Measurements from ENCODE around the gene HRAS. TPM values are rescaled to one million over a fixed set of nuclear protein-coding genes. Genes with fewer than 3 reads are reported as not detected.

HRAS gene
- total RNA-seq, 1 donor from 2014 or later: 43.9 TPM

DNA sequence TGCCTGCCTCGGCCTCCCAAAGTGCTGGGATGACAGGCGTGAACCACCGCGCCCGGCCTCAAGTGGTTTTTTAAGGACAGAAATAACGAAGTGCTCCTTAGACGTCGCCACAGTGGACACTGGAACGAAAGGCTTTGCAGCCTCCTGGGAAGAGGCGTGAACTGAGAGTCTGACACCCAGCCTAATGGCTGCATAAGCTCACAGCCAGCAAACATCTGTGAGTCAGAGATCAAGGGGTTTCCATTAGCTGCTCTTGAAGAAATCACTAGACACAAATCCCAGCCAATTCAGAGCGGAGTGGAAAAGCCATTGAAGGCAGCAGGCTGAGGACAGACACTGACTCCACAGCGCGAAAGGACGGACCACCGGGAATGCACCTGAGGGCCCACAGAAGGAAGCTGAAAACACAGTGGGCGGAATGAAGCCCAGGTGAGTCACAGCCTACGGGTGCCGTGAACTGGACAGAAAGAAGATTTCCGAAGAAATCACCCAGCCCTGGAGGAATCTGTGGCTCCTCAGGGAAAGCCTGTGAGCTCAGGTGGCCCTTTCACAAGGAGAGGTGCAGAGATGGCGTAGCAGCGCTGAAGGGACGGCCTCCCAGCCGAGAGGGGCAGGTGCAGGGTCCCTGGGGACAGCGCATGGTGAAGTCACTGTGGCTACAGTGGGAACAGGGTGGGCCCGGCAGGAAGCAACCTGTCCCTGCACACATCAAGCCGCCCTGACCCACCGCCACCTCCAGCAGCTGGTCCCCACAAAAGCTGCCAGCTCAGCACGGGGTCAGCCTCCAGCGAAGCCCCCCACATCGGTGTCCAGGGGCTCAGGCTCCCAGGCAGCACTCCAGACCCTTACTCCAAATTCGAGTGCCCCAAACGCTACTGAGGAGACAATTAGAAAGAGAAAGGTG lies 13.6 kb upstream of the HRAS start:
- Mint-ChIP-seq H3K36me3 (ENCODE audit: low read depth) (peaks cover 5% of the 10 kb centered on the region), H3K4me1 (no peaks in the 10 kb centered on the region), H3K9me3 (no peaks in the 10 kb centered on the region), H3K4me3 (no peak overlapping the region), H3K27me3 (no peaks in the 10 kb centered on the region), H3K27ac (no peak overlapping the region)
- ChIA-PET POLR2A (no interaction called here), CTCF (interaction anchor here (0.6 kb wide), 1 partner anchor 175 kb away, joined by 3 read pairs; no protein-coding TSS in a partner anchor)
- TF ChIP-seq, protein P1, sequence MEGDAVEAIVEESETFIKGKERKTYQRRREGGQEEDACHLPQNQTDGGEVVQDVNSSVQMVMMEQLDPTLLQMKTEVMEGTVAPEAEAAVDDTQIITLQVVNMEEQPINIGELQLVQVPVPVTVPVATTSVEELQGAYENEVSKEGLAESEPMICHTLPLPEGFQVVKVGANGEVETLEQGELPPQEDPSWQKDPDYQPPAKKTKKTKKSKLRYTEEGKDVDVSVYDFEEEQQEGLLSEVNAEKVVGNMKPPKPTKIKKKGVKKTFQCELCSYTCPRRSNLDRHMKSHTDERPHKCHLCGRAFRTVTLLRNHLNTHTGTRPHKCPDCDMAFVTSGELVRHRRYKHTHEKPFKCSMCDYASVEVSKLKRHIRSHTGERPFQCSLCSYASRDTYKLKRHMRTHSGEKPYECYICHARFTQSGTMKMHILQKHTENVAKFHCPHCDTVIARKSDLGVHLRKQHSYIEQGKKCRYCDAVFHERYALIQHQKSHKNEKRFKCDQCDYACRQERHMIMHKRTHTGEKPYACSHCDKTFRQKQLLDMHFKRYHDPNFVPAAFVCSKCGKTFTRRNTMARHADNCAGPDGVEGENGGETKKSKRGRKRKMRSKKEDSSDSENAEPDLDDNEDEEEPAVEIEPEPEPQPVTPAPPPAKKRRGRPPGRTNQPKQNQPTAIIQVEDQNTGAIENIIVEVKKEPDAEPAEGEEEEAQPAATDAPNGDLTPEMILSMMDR (IDR thresholded peaks at IDR 0.05): no peak
- peak; percentile 34 for ATAC-seq (ENCODE audit: low read depth)
- DNase-seq: no peak
- intact Hi-C loops (cut with micrococcal nuclease): no loop called here

DNA sequence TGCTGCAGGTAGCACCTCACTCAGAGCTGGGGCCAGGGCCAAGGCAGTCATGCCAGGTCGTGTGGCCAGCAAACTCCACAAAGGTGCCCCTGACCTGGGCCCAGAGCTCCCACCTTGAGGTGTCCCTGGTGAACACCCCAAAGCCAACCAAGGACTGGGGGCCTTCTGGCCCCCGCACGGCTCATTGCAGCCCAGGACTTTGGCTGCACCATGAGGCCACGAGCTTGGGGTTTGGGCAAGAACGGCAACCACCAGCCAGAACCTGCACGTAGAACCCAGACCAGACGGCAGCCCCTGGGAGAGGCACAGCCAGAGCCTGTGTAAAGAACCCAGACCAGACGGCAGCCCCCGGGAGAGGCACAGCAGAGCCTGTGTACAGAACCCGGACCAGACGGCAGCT lies 9.8 kb upstream of the HRAS start:
- DNase-seq (no peak), ATAC-seq (ENCODE audit: low read depth) (no peak)
- TF ChIP-seq, protein P1 (IDR thresholded peaks at IDR 0.05): no peak
- ChIA-PET CTCF (interaction anchor here (0.9 kb wide), 1 partner anchor 10 kb away, joined by 3 read pairs; no protein-coding TSS in a partner anchor), POLR2A (interaction anchor here (1.0 to 1.3 kb wide), 2 partner anchors 9 to 15 kb away, joined by 3 to 5 read pairs; partner anchors contain the start of gene LMNTD2)
- Mint-ChIP-seq H3K4me1 (peaks cover 1% of the 10 kb centered on the region), H3K27me3 (no peaks in the 10 kb centered on the region), H3K27ac (no peak overlapping the region), H3K9me3 (no peaks in the 10 kb centered on the region), H3K4me3 (no peak overlapping the region), H3K36me3 (ENCODE audit: low read depth) (peaks cover 8% of the 10 kb centered on the region)
- intact Hi-C loops (cut with micrococcal nuclease): no loop called here

DNA sequence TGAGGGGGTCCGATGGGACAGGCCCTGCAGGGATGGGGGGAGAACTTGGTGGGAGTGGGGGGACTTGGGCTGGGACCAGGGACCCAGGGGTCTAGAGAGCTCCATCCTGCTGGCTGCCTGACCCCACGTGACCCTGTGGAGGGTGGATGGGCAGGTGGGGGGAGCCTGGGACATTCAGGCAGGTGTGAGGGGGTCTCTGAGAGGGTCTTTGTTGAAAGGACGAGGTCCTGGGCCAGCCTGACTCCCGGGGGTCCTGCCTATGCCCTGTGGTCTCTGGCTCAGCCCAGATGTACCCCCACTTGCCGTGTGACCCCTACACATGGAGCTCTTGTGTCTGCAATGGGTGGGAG lies 9.4 kb upstream of the HRAS start:
- ATAC-seq (ENCODE audit: low read depth) (no peak), DNase-seq (no peak)
- H3K9me3 Mint-ChIP-seq: no peaks in the 10 kb centered on the region
- intact Hi-C loops (cut with micrococcal nuclease): no loop called here
- CTCF ChIA-PET: no interaction called here
- no peaks in the 10 kb centered on the region for H3K27me3 Mint-ChIP-seq
- no peak overlapping the region for H3K4me3 Mint-ChIP-seq
- peaks cover 1% of the 10 kb centered on the region for H3K4me1 Mint-ChIP-seq
- H3K27ac Mint-ChIP-seq: no peak overlapping the region
- TF ChIP-seq, protein P1 (IDR thresholded peaks at IDR 0.05): no peak
- POLR2A ChIA-PET: interaction anchor here (1.3 kb wide), 1 partner anchor 9 kb away, joined by 5 read pairs; no protein-coding TSS in a partner anchor
- peaks cover 8% of the 10 kb centered on the region for H3K36me3 Mint-ChIP-seq (ENCODE audit: low read depth)

DNA sequence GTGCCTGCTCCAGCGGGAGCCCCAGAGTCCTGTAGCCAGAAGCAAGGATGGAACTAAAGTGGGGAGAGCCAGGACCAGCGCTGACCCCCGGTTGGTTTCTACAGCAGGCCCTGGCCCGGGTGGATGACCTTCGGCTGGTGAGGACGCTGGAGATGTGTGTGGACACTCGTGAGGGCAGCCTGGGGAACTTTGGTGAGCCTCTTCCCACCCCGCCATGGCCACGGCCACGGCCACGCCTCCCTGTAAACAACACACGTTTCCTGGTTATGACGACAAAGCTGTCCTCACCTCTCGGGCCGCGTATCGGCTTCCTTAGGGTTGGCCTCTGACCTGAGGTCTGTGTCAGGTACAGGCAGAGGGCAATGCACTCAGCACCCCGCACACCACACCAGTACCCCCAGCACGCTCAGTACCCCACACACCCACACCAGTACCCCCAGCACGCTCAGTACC lies 6.1 kb upstream of the HRAS start:
- intact Hi-C loops (cut with micrococcal nuclease): no loop called here
- Mint-ChIP-seq H3K4me1 (peaks cover 19% of the 10 kb centered on the region), H3K27me3 (no peaks in the 10 kb centered on the region), H3K4me3 (no peak overlapping the region), H3K36me3 (ENCODE audit: low read depth) (peaks cover 8% of the 10 kb centered on the region), H3K9me3 (no peaks in the 10 kb centered on the region), H3K27ac (no peak overlapping the region)
- ATAC-seq (ENCODE audit: low read depth): no peak
- ChIA-PET CTCF (no interaction called here), POLR2A (no interaction called here)
- DNase-seq: no peak
- TF ChIP-seq, protein P1 (IDR thresholded peaks at IDR 0.05): no peak

DNA sequence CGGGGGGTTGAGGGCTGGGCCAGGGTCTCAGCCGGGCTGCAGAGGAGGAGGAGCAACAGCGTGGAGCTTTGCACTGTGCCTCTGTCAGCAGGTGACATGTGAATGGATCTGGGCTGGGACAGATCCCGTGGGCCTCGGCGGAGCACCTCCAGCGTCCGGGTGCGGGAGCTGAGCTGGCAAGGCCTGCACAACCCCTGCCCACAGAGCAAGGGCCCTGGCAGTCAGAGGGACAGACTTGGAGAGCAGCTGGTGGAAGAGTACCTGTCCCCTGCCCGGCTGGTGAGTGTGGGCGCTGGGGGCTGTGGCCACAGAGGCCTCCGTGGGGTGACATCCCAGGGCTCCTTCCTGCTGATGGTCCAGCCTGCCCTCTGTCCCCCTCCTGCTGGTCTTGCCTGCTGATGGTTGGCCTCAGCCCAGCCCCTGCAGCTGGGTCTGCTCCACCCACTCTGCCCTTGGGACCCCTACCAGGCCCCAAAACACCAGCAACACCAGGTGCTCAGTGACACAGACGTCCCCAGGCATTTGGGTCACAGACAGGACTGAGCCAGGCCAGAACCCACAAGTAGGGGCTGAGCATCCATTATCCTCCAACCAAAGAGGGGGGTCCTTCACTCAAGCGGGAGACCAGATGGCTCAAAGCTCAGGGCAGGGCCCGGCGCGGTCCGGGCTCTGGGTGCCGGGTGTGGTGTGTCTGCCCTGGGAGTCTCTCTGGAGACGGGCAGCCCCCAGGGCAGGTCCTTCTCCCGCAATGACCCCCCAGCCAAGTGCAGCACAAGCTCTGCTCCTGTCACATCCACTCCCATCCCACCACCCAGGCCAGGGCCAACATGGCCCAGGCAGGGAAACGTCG lies 5.4 kb upstream of the HRAS start:
- TF ChIP-seq, protein P1 (IDR thresholded peaks at IDR 0.05): no peak
- intact Hi-C loops (cut with micrococcal nuclease): no loop called here
- no peaks in the 10 kb centered on the region for H3K27me3 Mint-ChIP-seq
- ChIA-PET CTCF (no interaction called here), POLR2A (no interaction called here)
- ATAC-seq (ENCODE audit: low read depth) (no peak), DNase-seq (no peak)
- peaks cover 10% of the 10 kb centered on the region for H3K36me3 Mint-ChIP-seq (ENCODE audit: low read depth)
- no peaks in the 10 kb centered on the region for H3K9me3 Mint-ChIP-seq
- H3K4me3 Mint-ChIP-seq: no peak overlapping the region
- H3K27ac Mint-ChIP-seq: no peak overlapping the region
- H3K4me1 Mint-ChIP-seq: peaks cover 23% of the 10 kb centered on the region
